Ishikawa (cell line): Measurements from ENCODE around the gene FUBP1.

ENCODE experiments used
- CEBPB ChIP-seq: IDR thresholded peaks from 2 replicates; pipeline ENCODE4 v1.6.1; 2012
- CREB1 ChIP-seq: IDR thresholded peaks from 2 replicates; pipeline ENCODE4 v1.6.1; 2012; ENCODE audit warnings: low read depth
- FOXM1 ChIP-seq: IDR thresholded peaks from 2 replicates; pipeline ENCODE4 v1.6.1; 2012; ENCODE audit warnings: low read depth, borderline replicate concordance
- RAD21 ChIP-seq: IDR thresholded peaks from 2 replicates; pipeline ENCODE4 v1.6.1; 2012; ENCODE audit warnings: low read depth
- TAF1 ChIP-seq: IDR thresholded peaks from 2 replicates; pipeline ENCODE4 v1.6.1; 2012; ENCODE audit warnings: low read depth, mild to moderate bottlenecking
- TCF12 ChIP-seq: IDR thresholded peaks from 2 replicates; pipeline ENCODE4 v1.6.1; 2012; ENCODE audit warnings: low read depth
- TEAD4 ChIP-seq: IDR thresholded peaks from 2 replicates; pipeline ENCODE4 v1.6.1; 2012
- YY1 ChIP-seq: IDR thresholded peaks from 2 replicates; pipeline ENCODE4 v1.6.1; 2012; ENCODE audit warnings: low read depth
- TF ChIP-seq, protein P1 (sequence below): IDR thresholded peaks from 2 replicates; pipeline ENCODE4 v1.6.1; 2012
- TF ChIP-seq, protein P2 (sequence below): IDR thresholded peaks from 2 replicates; pipeline ENCODE4 v1.6.1; 2012; ENCODE audit warnings: low read depth, mild to moderate bottlenecking

DNA sequence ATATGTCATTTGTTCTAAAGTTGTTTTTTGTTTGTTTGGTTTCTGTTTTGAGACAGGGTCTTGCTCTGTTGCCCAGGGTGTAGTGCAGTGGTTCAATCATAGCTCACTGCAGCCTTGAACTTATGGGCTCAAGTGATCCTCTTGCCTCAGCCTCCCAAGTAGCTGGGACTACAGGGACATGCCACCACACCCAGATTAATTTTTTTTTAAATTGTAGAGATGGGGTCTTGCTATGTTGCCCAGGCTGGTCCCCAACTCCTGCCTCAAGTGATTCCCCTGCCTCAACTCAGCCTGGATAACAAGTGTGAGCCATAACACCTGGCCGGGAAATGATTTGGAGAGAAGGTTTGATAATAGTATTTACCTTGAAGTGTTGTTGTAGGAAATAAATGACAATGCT lies 72.2 kb downstream of the FUBP1 start:
- TF ChIP-seq TCF12 (no peak), CEBPB (no peak), CREB1 (no peak), TAF1 (no peak), TEAD4 (no peak), YY1 (no peak), FOXM1 (no peak), RAD21 (no peak)
- TF ChIP-seq, protein P1, sequence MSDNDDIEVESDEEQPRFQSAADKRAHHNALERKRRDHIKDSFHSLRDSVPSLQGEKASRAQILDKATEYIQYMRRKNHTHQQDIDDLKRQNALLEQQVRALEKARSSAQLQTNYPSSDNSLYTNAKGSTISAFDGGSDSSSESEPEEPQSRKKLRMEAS, result no peak
- TF ChIP-seq, protein P2, sequence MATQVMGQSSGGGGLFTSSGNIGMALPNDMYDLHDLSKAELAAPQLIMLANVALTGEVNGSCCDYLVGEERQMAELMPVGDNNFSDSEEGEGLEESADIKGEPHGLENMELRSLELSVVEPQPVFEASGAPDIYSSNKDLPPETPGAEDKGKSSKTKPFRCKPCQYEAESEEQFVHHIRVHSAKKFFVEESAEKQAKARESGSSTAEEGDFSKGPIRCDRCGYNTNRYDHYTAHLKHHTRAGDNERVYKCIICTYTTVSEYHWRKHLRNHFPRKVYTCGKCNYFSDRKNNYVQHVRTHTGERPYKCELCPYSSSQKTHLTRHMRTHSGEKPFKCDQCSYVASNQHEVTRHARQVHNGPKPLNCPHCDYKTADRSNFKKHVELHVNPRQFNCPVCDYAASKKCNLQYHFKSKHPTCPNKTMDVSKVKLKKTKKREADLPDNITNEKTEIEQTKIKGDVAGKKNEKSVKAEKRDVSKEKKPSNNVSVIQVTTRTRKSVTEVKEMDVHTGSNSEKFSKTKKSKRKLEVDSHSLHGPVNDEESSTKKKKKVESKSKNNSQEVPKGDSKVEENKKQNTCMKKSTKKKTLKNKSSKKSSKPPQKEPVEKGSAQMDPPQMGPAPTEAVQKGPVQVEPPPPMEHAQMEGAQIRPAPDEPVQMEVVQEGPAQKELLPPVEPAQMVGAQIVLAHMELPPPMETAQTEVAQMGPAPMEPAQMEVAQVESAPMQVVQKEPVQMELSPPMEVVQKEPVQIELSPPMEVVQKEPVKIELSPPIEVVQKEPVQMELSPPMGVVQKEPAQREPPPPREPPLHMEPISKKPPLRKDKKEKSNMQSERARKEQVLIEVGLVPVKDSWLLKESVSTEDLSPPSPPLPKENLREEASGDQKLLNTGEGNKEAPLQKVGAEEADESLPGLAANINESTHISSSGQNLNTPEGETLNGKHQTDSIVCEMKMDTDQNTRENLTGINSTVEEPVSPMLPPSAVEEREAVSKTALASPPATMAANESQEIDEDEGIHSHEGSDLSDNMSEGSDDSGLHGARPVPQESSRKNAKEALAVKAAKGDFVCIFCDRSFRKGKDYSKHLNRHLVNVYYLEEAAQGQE, result no peak
